HCT116 (cell line): ENCODE data around the gene MRGPRE.

ENCODE experiments used
- EZH2 ChIP-seq: fragments of 200-600 bp; sonication (generic); IDR thresholded peaks from 2 replicates; pipeline ENCODE4 v1.6.1; 2017; ENCODE audit warnings: antibody characterized with exemption, mixed run types
- EZH2phosphoT487 ChIP-seq: fragments of 200-600 bp; IDR thresholded peaks from 2 replicates; pipeline ENCODE4 v1.6.1; 2018; ENCODE audit warnings: antibody characterized with exemption, borderline replicate concordance
- JUND ChIP-seq: IDR thresholded peaks from 2 replicates; pipeline ENCODE4 v1.6.1; 2012
- POLR2A ChIP-seq: IDR thresholded peaks from 2 replicates; pipeline ENCODE4 v1.7.0; 2011; ENCODE audit warnings: borderline replicate concordance; ENCODE audit not compliant: insufficient read depth, insufficient read length; ENCODE audit errors: extremely low read depth
- POLR2AphosphoS5 ChIP-seq: IDR thresholded peaks from 2 replicates; pipeline ENCODE4 v1.6.1; 2011; ENCODE audit warnings: mild to moderate bottlenecking, low read depth, low read length, moderate library complexity
- RAD21 ChIP-seq: IDR thresholded peaks from 2 replicates; pipeline ENCODE4 v1.6.1; 2012; ENCODE audit warnings: low read depth, mild to moderate bottlenecking
- TCF7L2 ChIP-seq: IDR thresholded peaks from 2 replicates; pipeline ENCODE4 v1.7.0; 2011; ENCODE audit warnings: borderline replicate concordance, inconsistent platforms; ENCODE audit not compliant: insufficient read depth, insufficient read length; ENCODE audit errors: extremely low read depth
- YY1 ChIP-seq: IDR thresholded peaks from 2 replicates; pipeline ENCODE4 v1.6.1; 2011; ENCODE audit warnings: low read length, low read depth, moderate library complexity, mild to moderate bottlenecking; ENCODE audit not compliant: insufficient replicate concordance; ENCODE audit errors: extremely low read depth
- TF ChIP-seq, protein P1 (sequence below): IDR thresholded peaks from 2 replicates; pipeline ENCODE4 v1.6.1; 2012; ENCODE audit warnings: low read depth
- TF ChIP-seq, protein P2 (sequence below): IDR thresholded peaks from 2 replicates; pipeline ENCODE4 v1.6.1; 2011; ENCODE audit warnings: mild to moderate bottlenecking, low read length, moderate library complexity; ENCODE audit not compliant: insufficient replicate concordance; ENCODE audit errors: extremely low read depth
- TF ChIP-seq, protein P3 (sequence below): IDR thresholded peaks from 2 replicates; pipeline ENCODE4 v1.6.1; 2012
- TF ChIP-seq, protein P4 (sequence below), 3 experiments: fragments of 200-600 bp in 1 of 3; sonication (generic) in 1 of 3; IDR thresholded peaks in 2 of 3; conservative IDR thresholded peaks in 1 of 3; 2 replicates each; pipeline ENCODE4 v1.5.1; 2012 to 2017; ENCODE audit warnings: low read depth in 2 of 3, low read length in 2 of 3, antibody characterized with exemption in 1 of 3, borderline replicate concordance in 1 of 3, control low read depth in 1 of 3, mild to moderate bottlenecking in 1 of 3, mixed read lengths in 1 of 3, mixed run types in 1 of 3, moderate library complexity in 1 of 3; ENCODE audit not compliant: insufficient read depth in 1 of 3
- TF ChIP-seq, protein P5 (sequence below): IDR thresholded peaks from 2 replicates; pipeline ENCODE4 v1.6.1; 2012

DNA sequence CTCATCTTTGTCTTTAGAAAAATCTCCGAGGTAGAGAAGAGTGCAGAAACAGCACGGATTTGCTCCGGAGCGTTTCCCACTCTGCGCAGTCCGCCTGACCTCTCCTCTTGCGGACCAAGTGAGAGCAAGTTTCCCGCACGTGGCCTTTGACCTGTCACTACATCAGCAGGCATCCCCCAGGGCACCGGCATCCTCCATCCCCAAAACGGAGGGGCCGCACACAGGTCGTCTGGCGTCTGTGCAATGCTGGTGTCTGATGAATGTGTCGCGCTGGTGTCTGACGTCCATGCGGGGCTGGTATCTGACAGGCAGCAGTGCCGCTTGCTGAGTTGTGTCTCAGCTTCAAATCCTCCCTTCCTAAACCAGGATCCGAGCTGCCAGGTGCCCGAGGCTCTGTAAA lies 739 bp upstream of the MRGPRE start:
- TF ChIP-seq, protein P1, sequence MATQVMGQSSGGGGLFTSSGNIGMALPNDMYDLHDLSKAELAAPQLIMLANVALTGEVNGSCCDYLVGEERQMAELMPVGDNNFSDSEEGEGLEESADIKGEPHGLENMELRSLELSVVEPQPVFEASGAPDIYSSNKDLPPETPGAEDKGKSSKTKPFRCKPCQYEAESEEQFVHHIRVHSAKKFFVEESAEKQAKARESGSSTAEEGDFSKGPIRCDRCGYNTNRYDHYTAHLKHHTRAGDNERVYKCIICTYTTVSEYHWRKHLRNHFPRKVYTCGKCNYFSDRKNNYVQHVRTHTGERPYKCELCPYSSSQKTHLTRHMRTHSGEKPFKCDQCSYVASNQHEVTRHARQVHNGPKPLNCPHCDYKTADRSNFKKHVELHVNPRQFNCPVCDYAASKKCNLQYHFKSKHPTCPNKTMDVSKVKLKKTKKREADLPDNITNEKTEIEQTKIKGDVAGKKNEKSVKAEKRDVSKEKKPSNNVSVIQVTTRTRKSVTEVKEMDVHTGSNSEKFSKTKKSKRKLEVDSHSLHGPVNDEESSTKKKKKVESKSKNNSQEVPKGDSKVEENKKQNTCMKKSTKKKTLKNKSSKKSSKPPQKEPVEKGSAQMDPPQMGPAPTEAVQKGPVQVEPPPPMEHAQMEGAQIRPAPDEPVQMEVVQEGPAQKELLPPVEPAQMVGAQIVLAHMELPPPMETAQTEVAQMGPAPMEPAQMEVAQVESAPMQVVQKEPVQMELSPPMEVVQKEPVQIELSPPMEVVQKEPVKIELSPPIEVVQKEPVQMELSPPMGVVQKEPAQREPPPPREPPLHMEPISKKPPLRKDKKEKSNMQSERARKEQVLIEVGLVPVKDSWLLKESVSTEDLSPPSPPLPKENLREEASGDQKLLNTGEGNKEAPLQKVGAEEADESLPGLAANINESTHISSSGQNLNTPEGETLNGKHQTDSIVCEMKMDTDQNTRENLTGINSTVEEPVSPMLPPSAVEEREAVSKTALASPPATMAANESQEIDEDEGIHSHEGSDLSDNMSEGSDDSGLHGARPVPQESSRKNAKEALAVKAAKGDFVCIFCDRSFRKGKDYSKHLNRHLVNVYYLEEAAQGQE, result no peak
- TF ChIP-seq, protein P2, sequence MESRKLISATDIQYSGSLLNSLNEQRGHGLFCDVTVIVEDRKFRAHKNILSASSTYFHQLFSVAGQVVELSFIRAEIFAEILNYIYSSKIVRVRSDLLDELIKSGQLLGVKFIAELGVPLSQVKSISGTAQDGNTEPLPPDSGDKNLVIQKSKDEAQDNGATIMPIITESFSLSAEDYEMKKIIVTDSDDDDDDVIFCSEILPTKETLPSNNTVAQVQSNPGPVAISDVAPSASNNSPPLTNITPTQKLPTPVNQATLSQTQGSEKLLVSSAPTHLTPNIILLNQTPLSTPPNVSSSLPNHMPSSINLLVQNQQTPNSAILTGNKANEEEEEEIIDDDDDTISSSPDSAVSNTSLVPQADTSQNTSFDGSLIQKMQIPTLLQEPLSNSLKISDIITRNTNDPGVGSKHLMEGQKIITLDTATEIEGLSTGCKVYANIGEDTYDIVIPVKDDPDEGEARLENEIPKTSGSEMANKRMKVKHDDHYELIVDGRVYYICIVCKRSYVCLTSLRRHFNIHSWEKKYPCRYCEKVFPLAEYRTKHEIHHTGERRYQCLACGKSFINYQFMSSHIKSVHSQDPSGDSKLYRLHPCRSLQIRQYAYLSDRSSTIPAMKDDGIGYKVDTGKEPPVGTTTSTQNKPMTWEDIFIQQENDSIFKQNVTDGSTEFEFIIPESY, result no peak
- TF ChIP-seq EZH2 (no peak), POLR2AphosphoS5 (no peak), POLR2A (no peak), YY1 (no peak), EZH2phosphoT487 (no peak), RAD21 (no peak), TCF7L2 (no peak), JUND (no peak)
- TF ChIP-seq, protein P3, sequence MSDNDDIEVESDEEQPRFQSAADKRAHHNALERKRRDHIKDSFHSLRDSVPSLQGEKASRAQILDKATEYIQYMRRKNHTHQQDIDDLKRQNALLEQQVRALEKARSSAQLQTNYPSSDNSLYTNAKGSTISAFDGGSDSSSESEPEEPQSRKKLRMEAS, result no peak
- TF ChIP-seq, protein P4, sequence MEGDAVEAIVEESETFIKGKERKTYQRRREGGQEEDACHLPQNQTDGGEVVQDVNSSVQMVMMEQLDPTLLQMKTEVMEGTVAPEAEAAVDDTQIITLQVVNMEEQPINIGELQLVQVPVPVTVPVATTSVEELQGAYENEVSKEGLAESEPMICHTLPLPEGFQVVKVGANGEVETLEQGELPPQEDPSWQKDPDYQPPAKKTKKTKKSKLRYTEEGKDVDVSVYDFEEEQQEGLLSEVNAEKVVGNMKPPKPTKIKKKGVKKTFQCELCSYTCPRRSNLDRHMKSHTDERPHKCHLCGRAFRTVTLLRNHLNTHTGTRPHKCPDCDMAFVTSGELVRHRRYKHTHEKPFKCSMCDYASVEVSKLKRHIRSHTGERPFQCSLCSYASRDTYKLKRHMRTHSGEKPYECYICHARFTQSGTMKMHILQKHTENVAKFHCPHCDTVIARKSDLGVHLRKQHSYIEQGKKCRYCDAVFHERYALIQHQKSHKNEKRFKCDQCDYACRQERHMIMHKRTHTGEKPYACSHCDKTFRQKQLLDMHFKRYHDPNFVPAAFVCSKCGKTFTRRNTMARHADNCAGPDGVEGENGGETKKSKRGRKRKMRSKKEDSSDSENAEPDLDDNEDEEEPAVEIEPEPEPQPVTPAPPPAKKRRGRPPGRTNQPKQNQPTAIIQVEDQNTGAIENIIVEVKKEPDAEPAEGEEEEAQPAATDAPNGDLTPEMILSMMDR (IDR thresholded peaks at IDR 0.05 in 2 of 3, conservative IDR thresholded peaks at IDR 0.05 in 1 of 3; ENCODE audit: borderline replicate concordance in 1 of 3, insufficient read depth in 1 of 3, low read depth in 2 of 3, low read length in 2 of 3), result no peak
- TF ChIP-seq, protein P5, sequence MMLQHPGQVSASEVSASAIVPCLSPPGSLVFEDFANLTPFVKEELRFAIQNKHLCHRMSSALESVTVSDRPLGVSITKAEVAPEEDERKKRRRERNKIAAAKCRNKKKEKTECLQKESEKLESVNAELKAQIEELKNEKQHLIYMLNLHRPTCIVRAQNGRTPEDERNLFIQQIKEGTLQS, result no peak
